ENCODE results near the gene POR. TPM values are rescaled to one million over a fixed set of nuclear protein-coding genes. Genes with fewer than 3 reads are reported as not detected.

Gene POR
- polyA plus RNA-seq, 1 donor from 2014 or later, result 61.2 TPM

GRCh38 chr7:75957021-75957736 is 42.2 kb downstream of the POR start:
- Histone ChIP-seq H4K20me1 (ENCODE audit: insufficient read depth) (no peaks in the 10 kb centered on the region), H3K79me2 (replicated peaks; ENCODE audit: insufficient read depth, low read length) (no peaks in the 10 kb centered on the region), H3K9me2 (ENCODE audit: insufficient read depth, low read length) (no peaks in the 10 kb centered on the region), H3K4me3 (ENCODE audit: low read length) (no peak overlapping the region), H3K4me2 (ENCODE audit: low read length) (no peak overlapping the region), H3K36me3 (ENCODE audit: insufficient read depth, low read length) (no peaks in the 10 kb centered on the region), H3K9ac (ENCODE audit: low read length) (no peak overlapping the region), H3K9me3 (ENCODE audit: low read length) (no peaks in the 10 kb centered on the region), H3K27ac (ENCODE audit: low read length) (no peak overlapping the region), H3F3A (ENCODE audit: insufficient read depth, low read length, poor library complexity, severe bottlenecking) (no peaks in the 10 kb centered on the region), H2AFZ (ENCODE audit: low read depth, low read length) (no peak overlapping the region), H3K27me3 (ENCODE audit: insufficient read depth, low read depth, low read length) (no peaks in the 10 kb centered on the region)
- TF ChIP-seq, protein P1, sequence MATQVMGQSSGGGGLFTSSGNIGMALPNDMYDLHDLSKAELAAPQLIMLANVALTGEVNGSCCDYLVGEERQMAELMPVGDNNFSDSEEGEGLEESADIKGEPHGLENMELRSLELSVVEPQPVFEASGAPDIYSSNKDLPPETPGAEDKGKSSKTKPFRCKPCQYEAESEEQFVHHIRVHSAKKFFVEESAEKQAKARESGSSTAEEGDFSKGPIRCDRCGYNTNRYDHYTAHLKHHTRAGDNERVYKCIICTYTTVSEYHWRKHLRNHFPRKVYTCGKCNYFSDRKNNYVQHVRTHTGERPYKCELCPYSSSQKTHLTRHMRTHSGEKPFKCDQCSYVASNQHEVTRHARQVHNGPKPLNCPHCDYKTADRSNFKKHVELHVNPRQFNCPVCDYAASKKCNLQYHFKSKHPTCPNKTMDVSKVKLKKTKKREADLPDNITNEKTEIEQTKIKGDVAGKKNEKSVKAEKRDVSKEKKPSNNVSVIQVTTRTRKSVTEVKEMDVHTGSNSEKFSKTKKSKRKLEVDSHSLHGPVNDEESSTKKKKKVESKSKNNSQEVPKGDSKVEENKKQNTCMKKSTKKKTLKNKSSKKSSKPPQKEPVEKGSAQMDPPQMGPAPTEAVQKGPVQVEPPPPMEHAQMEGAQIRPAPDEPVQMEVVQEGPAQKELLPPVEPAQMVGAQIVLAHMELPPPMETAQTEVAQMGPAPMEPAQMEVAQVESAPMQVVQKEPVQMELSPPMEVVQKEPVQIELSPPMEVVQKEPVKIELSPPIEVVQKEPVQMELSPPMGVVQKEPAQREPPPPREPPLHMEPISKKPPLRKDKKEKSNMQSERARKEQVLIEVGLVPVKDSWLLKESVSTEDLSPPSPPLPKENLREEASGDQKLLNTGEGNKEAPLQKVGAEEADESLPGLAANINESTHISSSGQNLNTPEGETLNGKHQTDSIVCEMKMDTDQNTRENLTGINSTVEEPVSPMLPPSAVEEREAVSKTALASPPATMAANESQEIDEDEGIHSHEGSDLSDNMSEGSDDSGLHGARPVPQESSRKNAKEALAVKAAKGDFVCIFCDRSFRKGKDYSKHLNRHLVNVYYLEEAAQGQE (IDR thresholded peaks at IDR 0.05; ENCODE audit: borderline replicate concordance), result no peak
- TF ChIP-seq TAF1 (IDR thresholded peaks at IDR 0.05; ENCODE audit: low read depth), result no peak
- TF ChIP-seq, protein P2, sequence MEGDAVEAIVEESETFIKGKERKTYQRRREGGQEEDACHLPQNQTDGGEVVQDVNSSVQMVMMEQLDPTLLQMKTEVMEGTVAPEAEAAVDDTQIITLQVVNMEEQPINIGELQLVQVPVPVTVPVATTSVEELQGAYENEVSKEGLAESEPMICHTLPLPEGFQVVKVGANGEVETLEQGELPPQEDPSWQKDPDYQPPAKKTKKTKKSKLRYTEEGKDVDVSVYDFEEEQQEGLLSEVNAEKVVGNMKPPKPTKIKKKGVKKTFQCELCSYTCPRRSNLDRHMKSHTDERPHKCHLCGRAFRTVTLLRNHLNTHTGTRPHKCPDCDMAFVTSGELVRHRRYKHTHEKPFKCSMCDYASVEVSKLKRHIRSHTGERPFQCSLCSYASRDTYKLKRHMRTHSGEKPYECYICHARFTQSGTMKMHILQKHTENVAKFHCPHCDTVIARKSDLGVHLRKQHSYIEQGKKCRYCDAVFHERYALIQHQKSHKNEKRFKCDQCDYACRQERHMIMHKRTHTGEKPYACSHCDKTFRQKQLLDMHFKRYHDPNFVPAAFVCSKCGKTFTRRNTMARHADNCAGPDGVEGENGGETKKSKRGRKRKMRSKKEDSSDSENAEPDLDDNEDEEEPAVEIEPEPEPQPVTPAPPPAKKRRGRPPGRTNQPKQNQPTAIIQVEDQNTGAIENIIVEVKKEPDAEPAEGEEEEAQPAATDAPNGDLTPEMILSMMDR (IDR thresholded peaks at IDR 0.05; ENCODE audit: poor library complexity, severe bottlenecking), result no peak
- TF ChIP-seq RAD21 (conservative IDR thresholded peaks at IDR 0.05), result no peak
- TF ChIP-seq POLR2AphosphoS5 (IDR thresholded peaks at IDR 0.05), result no peak
- no peak for TF ChIP-seq SMC3 (conservative IDR thresholded peaks at IDR 0.05; ENCODE audit: poor library complexity)
- TF ChIP-seq MXI1 (conservative IDR thresholded peaks at IDR 0.05; ENCODE audit: poor library complexity, severe bottlenecking), result no peak
- no peak for TF ChIP-seq EP300 (conservative IDR thresholded peaks at IDR 0.05; ENCODE audit: poor library complexity, severe bottlenecking)
- TF ChIP-seq EZH2 (IDR thresholded peaks at IDR 0.05; ENCODE audit: borderline replicate concordance, insufficient read depth, low read length, poor library complexity, severe bottlenecking), result no peak

DNA sequence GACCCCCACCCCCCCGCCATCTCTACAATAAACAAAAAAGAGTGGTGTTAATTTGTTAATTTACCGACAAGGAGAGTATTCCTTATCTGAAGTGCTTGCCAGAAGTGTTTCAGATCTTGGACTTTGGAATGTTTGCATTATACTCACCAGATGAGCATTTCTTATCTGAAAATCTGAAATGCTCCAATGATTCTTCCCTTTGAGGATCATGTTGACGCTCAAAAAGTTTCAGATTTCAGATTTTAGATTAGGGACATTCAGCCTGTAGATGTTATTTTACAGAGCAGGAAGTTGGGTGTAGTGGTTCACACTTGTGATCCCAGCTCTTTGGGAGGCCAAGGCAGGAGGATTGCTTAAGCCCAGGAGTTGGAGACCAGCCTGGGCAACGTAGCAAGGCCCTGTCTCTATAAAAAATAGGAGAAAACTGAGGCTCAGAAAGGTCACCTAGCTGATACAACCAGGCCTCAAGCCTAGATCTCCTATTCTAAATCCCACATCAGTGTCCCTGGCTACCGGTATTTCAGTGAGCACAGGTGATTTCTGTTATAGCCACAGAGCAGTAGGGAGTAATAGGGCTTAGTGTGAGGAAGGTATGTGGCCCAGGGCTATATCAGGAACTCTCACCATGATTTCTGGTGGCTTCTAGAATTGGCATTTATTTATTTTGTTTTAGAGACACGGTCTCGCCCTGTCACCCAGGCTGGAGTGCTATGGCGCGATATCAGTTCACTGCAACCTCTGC is 44.0 kb downstream of the POR start:
- H3K4me3 ChIP-seq (ENCODE audit: low read length), result no peak overlapping the region
- no peaks in the 10 kb centered on the region for H3K9me2 ChIP-seq (ENCODE audit: insufficient read depth, low read length)
- TF ChIP-seq, protein P2 (IDR thresholded peaks at IDR 0.05; ENCODE audit: poor library complexity, severe bottlenecking), result no peak
- TF ChIP-seq, protein P1 (IDR thresholded peaks at IDR 0.05; ENCODE audit: borderline replicate concordance), result no peak
- TF ChIP-seq EP300 (conservative IDR thresholded peaks at IDR 0.05; ENCODE audit: poor library complexity, severe bottlenecking) (no peak), SMC3 (conservative IDR thresholded peaks at IDR 0.05; ENCODE audit: poor library complexity) (no peak), POLR2AphosphoS5 (IDR thresholded peaks at IDR 0.05) (no peak), TAF1 (IDR thresholded peaks at IDR 0.05; ENCODE audit: low read depth) (no peak), EZH2 (IDR thresholded peaks at IDR 0.05; ENCODE audit: borderline replicate concordance, insufficient read depth, low read length, poor library complexity, severe bottlenecking) (no peak), RAD21 (conservative IDR thresholded peaks at IDR 0.05) (no peak), MXI1 (conservative IDR thresholded peaks at IDR 0.05; ENCODE audit: poor library complexity, severe bottlenecking) (no peak)
- no peaks in the 10 kb centered on the region for H3K9me3 ChIP-seq (ENCODE audit: low read length)
- H3K79me2 ChIP-seq (replicated peaks; ENCODE audit: insufficient read depth, low read length), result no peaks in the 10 kb centered on the region
- H3K4me2 ChIP-seq (ENCODE audit: low read length), result no peak overlapping the region
- no peaks in the 10 kb centered on the region for H3K27me3 ChIP-seq (ENCODE audit: insufficient read depth, low read depth, low read length)
- H2AFZ ChIP-seq (ENCODE audit: low read depth, low read length), result no peak overlapping the region
- H3K36me3 ChIP-seq (ENCODE audit: insufficient read depth, low read length), result no peaks in the 10 kb centered on the region
- H4K20me1 ChIP-seq (ENCODE audit: insufficient read depth), result no peaks in the 10 kb centered on the region
- H3K9ac ChIP-seq (ENCODE audit: low read length), result no peak overlapping the region
- H3F3A ChIP-seq (ENCODE audit: insufficient read depth, low read length, poor library complexity, severe bottlenecking), result no peaks in the 10 kb centered on the region
- no peak overlapping the region for H3K27ac ChIP-seq (ENCODE audit: low read length)

Measured in neural cell (in vitro differentiated cells).